Activated naive CD8-positive, alpha-beta T cell treated with anti-CD3 and anti-CD28 coated beads, Interleukin-2, amount 50 U/mL, for 16 hours (primary cell): ENCODE results near the gene DNAH6.
"Not testable (repeated sequence)": the region's sequence is repeated elsewhere in the genome, so short reads cannot be mapped to it uniquely, and the experiment has no call there.

ENCODE experiments used
- DNase-seq: peaks from one replicate; pipeline ENCODE4 v3.0.0-alpha.2; 2020; ENCODE audit warnings: low read depth, low spot score

DNAH6 gene

DNA sequence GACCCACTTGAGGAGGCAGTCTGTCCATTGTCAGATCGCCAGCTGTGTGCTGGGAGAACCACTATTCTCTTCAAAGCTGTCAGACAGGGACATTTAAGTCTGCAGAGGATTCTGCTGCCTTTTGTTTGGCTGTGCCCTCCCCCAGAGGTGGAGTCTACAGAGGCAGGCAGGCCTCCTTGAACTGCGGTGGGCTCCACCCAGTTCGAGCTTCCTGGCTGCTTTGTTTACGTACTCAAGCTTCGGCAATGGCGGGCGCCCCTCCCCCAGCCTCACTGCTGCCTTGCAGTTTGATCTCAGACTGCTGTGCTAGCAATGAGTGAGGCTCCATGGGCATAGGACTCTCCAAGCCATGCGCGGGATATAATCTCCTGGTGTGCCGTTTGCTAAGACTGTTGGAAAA, 5.3 kb upstream of the DNAH6 start:
- not testable (repeated sequence) for DNase-seq

DNA sequence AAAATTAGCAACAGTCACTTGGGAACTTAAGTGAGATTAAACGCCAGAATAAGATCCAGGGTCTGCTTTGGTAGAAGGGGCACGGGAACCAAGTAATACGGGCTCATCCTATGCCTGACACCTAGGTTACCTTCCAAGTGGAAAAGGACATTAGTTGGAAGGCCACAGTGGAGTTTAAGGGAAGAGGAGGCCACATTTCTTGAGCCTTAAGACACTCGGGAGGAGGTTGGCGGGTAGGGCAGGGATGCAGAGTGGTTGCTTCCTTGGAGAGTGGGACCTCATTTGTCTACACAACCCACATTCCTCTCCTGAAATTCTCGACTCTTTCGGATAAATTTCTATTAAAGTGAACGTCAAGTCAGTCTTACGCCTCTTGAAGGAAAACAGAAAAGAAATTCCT, 510 bp upstream of the DNAH6 start:
- no peak for DNase-seq

DNA sequence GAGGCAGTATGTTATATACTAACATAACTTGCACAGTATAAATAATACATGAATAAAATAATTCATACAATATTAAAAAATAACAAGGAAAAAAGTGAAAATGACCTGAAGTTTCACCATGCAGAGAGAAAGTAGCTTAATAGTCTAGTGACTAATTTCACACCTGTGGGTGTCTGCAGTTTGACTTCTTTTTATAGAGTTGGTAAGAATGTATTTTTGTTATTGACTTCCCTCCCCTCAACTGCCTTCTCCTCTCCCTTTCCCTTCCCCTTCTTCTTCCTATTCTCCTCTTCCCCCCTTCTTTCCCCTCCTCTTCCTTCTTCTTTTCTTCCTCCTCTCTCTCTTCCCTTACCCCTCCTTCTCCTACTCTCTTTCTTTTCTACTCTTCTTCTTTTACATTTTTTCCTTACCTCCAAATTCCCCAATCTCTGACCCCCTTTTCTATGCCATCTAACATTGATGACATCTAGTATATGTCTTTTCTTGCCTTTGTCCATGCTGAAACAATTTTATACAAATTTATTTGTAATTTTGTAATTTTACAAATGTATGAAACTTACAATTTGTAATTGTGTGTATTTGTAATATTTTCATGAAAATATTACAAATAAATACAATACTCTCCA, 3.1 kb downstream of the DNAH6 start:
- no peak for DNase-seq

DNA sequence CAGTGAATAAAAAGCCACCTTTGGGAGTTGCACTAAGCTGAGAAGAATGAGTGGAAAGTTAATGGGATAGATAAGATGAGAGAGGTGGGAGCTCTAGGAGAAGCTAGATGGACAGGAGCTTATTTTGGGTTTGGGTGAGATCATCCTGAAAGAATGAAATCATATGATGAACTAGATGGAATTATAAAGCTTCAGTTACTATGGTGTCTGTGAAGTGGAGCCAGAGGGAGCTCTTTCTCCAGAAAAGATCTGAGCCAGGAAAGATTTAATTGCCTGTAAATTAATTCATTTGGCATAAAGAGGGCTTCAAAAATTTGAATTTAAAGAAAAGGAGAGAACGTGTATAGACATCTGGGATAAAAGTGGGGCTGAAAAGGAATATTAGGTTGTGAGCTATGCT, 10.3 kb downstream of the DNAH6 start:
- no peak for DNase-seq

DNA sequence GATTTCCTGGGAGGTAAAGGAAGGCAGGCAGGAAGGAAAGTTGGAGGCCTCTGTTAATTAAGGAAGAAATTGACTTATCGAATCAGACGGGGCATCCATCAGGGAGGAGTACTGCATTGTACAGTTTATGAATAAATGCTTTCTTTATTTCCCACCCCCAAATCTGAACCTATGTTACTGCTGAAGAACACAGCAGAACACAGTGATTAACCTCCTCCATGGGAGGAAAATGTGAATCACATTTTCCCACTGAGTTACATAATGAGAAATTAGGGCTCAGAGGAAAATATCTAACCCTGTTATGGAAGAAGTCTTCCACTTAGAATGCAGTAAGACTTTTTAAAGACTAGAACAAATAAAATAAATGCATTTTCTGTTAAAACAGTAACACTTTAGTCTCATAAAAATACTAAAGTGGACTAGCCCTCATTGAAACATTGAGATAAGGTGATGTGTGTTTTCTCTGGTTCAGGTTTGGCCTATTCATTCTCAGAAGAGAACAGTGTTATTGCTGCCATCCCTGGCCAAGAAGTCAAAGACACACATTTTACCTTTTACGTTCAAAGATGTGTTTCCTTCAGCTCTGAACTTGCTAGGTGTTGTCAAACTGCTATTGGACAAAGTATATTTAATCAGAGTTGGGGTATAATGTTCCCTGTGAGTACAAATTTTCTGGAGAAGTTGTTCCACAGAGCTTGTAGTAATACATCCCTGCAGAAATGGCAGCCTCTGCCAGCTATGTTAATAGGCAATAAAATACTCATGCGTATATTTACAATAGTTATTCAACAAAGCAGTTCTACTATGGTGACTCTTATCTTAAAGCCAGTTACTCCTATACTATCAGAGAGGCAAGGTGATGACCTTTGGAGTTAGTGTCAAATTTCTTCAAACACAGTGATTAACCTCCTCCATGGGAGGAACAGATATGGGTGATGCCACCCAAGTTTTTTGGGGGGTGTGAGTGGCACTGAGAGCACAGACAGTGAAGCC, 11.1 kb downstream of the DNAH6 start:
- DNase-seq, result no peak

DNA sequence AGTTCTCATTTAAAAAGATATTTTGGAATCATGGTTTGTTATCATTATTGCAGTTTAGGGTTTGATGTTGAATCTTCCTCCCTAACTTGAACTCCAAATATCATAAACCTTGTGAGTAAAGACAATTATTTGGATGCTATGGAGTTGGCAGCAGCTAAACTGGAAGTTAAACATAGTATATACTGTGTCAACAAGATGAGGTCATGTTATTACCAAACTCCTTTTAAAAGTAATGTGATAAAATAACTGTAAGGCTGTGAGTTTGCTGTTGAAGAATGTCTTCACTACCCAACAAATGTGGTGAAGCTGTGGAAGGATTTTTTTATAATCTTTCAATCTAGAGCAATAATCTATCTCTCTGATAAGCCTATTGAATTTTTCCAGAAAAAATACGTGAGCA, 16.0 kb downstream of the DNAH6 start:
- DNase-seq, result no peak

DNA sequence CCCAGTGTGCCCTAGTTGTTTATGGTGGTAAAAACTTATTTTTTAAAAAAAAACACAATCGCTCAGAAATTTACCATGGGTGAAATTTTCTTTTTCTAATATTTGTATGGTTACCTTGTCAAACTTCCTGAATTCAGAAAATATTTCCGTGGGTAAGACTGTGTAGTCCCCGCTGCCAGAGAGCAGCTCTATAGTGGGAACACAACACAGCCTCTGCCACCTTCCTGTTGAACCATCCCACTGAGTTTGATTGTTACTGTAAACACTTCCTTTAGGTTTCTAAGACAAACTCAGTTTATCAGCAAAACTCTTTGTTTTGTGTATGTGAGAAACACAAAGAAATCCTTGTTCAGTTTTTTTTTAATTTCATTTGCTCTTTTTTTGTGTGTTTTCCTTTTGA, 17.9 kb downstream of the DNAH6 start:
- no peak for DNase-seq

DNA sequence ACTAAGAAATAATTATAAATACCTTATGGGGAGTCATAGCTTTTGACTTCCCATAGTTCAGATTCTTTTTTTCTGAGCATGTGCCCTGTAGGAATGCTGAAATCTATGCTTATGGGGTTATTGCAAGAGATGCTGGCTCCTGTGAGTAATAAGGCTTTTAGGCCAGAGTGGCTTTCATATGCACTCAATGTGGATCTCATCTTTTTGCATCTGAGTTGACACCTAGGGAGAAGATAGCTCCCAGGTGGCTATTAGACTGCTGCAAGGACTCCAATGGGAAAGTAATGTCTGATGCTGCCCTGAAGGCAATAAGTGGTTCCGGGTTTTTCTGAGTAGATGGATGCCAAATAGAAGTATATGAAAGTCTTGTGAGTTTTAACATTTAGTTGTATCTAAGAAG, 21.0 kb downstream of the DNAH6 start:
- DNase-seq, result no peak

DNA sequence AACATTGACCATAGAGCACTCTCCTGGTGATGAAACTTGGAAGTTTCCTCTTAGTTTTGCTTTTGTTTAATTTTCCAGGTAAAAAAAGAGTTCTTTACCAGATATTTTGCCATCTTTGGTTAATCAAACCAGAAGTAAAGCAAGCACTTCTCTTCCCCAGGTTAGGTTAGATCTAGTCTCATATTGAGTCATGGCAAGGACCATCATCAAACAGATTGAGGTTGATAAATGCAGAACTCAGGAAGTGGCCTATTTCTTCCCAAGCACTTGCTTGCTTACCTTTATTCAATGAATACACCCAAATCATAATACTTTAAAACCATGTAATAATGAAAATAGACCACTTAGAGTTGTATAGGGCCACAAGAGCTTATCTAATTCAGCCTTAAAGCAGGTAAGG, 23.4 kb downstream of the DNAH6 start:
- DNase-seq, result no peak

DNA sequence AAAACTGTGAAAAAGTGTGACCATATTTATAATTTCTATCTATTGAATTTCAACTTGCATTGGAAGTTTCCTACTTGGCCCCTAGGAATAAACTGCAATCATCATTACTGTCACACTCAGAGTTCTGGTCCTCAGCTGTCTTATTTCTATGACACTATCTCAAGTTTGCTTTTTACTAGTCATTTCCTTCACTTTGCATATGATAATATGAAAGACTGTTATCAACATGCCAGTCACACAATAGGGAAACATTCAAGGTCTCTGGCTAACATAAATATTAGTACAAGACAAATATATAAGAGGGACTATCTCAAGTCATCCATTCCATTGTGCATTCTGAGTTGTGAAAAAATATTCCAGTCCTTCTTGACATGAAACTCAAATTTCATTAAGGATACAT, 28.7 kb downstream of the DNAH6 start:
- DNase-seq, result no peak

DNA sequence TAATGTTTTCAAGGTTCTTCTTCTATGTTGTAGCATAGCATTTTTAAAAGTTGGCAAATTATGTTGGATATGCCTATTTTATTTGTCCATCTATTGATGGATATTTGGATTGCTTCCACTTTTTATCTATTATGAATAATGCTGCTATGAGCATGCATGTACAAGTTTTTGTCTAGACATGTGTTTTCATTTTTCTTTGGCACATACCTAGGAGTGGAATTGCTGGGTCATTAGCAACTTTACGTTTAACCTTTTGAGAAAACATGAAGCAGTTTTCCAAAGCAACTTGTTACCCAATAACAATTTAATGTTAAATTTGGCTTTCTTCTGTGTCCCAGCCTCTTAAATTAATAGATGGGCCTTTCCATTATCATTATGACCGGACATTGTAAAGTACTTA, 30.3 kb downstream of the DNAH6 start:
- DNase-seq, result no peak

DNA sequence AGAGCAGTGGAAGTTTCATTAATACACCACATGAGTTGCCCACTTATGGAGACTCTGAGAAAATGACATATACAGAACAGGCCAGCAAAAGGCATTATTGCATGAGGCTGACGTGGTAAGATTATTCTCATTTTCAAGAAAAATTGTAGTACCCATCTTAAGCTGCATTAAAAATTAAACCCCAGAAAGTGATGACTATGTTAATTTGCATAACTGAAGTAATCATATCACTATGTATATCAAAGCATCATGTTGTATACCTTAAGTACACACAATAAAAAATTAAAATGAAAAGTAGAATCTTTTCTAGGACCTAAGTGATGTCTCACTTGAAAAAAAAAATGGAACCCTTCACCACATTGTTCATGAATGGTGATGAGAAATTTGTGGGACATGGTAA, 32.0 kb downstream of the DNAH6 start:
- DNase-seq, result no peak

DNA sequence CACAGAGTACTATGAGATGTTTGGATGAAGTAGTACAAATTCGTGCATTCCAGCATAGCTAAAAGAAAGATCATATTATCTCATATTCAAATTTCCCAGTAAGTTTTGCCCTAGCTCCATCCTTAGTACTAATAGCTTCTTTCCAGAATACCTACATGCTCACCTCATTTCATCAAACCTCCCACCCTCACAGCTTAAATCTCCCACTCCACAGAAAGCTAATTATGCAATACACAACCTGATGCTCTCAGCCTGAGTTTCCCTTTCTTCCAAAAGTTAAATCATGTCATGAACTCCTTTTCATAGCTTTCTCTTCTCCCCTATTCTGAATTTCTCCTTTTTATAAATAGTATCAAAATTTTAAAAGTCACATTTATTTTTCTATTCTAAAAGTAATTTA, 34.6 kb downstream of the DNAH6 start:
- DNase-seq, result no peak

DNA sequence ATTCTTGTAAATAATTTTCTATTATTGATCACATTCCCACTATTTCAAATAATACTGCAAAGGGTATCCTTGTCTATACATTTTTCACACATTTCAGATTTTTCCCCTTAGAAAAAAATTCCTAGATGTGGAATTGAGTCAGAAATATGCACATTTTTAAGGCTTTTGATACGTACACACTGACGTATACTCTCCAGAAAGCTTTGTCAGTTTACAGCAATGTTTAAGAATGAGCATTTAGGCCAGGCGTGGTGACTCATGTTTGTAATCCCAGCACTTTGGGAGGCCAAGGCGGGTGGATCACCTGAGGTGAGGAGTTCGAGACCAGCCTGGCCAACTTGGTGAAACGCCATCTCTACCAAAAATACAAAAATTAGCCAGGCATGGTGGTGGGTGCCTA, 35.2 kb downstream of the DNAH6 start:
- not testable (repeated sequence) for DNase-seq

DNA sequence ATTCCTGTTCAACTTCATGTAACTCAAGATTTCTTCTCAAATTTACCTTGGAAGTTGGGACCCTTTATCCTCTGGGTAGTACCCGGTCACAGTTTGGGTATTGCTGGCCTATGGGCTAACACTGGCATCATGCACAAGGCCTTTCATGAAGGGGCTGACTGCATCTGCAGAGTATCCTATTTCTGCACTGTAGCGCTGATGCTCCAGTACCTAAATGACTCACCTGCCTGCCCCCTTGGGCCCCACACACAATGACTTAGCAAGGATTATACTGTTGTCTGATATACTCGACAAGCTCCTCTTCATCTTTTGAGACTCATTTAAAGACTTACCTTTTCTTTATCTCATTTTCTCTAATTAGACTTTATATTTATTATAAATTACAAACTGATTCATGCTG, 39.9 kb downstream of the DNAH6 start:
- DNase-seq, result no peak

DNA sequence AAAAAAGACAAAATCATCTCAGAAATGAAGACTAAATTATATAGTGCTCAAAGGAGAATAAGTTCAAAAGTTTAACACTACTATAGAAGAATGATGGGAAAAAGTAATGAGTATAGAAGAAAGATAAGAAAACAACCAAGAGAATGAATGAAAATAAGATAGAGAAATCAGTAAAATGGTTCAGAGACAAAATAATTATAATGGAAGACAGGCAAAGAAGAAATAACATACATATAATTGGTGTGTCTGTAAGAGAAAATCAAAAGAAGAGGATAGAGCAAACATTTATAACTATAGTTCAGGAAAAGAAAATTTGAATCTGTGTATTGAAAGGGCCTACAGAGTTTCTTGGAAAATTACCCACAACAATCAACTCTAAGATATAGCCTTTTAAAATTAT, 43.5 kb downstream of the DNAH6 start:
- DNase-seq, result no peak

DNA sequence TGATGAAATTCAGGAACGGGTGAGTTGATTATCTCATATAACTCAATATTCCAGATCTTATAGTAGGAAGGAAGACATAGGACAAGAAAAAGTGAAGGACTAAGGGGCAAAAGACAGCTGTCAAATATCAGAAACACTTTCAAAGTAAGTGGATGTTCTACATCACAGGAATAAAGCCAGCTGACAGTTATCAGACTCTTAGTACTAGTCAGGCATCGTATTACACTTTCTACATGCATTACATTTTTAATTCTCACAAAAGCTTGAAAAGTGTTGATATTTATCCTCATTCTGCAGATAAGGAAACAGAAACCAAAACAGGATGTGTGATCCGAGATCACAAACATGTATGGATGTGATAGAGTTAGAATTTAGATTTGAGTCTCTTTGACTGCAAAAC, 63.4 kb downstream of the DNAH6 start:
- no peak for DNase-seq

DNA sequence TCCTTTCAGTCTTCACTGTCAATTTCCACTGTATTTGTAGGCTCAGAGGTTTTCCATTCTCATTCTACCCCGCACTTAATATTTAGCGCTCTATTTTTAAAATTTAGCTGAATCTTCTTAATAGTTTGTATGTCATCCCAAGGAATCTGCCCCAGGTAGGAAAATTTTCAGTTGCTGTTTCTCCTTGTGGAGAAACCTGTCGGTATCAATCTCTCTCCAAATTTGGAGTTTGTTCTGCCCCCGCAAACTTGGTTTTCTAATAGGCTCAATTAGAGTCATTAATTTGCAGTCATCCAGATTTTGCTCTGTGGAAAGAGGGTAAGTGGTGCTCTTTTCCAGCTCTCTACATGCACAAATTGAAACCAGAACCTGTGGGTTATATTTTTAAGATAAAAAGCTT, 87.6 kb downstream of the DNAH6 start:
- no peak for DNase-seq

DNA sequence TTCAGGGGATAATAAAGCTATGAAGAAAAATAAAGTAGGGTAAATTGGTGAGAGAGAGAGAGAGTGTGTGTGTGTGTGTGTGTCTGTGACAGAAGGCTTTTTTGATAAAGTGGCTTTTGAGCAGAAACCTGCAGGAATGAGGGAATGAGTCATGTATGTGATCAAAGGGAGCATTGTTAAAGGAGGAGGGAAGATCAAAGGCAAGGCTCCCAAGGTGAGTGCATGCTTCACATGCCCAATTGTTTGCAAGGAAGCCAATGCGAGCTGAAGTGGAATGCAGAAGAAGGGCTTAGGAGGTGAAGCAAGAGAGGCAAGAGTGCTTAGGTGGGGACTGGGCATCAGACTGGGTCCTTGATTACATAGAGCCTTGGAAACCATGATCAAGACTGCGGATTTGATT, 96.8 kb downstream of the DNAH6 start:
- no peak for DNase-seq

DNA sequence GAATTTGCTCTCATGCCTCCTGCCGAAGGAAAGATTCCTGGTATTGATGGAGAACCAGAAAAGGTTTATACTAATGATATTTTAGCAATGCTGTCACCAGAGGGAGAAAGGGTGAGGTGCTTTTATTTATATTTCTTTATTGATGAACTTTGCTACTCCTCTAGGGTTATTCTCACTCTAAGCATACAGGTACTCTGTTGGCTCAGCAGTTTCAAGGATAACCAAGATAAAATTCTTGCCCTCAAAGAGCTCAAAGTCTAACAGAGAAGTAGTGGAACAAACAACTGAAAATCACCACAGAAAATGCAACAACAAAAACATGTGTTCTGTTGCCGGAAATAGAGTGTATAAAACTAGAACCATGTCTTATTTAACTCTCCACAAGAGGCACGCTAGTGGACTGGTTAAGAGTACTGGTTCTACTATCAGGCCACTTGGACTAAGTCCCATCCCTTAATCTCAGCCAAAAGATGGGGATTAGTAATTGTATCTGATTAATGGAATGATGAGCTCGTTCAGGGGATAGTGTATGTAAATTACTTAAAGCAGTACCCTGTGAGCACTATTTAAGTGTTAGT, 103.6 kb downstream of the DNAH6 start:
- no peak for DNase-seq

DNA sequence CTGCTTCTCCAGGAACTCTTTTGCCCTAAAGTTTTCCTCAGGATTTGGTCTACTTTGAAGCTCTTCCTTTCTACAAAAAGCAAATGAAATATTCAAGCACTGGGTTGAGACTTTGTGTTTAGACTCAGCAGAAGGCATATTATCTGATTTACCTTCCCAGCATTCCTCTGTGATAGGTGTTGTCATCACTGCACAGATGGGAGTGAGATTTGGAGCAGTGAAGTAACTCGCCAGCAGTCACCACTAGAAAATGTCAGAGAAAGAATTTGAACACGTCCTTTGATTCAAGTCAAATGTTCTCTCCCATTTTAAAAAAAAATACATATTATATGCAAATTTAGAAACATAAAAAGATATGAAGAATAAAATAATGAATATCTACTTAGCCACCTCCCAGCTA, 112.2 kb downstream of the DNAH6 start:
- DNase-seq, result no peak

DNA sequence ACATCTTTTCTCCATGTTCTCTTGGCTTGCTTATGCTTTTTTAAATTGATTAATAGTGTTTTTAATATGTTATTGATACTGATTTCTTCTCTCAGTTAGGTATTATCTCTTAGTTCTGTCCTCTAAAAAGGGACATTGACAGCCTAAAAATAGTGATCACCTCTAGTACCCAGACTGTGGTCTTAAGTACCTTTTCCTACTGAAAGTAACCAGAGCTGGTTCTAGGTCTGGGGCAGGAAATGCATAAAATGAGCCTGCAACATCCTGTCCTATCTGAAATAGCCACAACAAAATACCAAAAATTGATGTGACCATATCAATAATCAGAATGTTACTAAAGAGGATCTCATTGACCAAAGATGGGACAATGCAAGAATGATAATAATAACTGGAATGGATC, 113.3 kb downstream of the DNAH6 start:
- DNase-seq, result no peak

DNA sequence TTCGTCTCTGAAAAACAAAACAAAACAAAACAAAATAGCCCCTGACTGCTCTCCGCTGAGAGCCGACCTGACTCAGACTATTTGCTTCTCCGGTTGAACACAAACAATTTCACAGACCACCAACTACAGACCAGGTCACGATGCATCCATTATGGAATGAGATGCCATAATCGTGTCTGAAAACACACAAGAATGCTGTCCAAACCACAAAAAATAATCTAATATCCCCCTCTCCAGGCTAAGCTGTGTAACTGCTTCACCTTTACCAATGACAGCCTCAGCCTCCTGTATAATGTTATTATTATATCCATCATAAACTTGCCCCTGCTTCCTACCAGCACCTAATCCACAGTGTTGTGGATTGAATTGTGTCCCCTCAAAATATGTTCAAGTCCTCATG, 114.7 kb downstream of the DNAH6 start:
- no peak for DNase-seq
